ENCODE results near the gene GREB1L.

- no peak for TF ChIP-seq POLR2A (IDR thresholded peaks at IDR 0.05; ENCODE audit: low read length)
- TF ChIP-seq GATA1 (IDR thresholded peaks at IDR 0.05; ENCODE audit: low read depth, low read length): no peak
These were observed 67.2 kb downstream of the GREB1L start for GRCh38 chr18:21309248-21309647.

All from erythroblast (primary cell).